T-helper 17 cell (primary cell): Measurements from ENCODE around the gene TBC1D22A. TPM values are rescaled to one million over a fixed set of nuclear protein-coding genes. Genes with fewer than 3 reads are reported as not detected.

Source experiments
- ATAC-seq: fragments of 150-1000 bp; cut with Tn5 transposase; 2 replicates; pipeline ENCODE4 v1.10.0; 2021; ENCODE audit warnings: mild to moderate bottlenecking, moderate library complexity
- DNase-seq, 3 donors: peaks; one replicate each; pipeline versions ENCODE4 v3.0.0 to v3.0.0-alpha.2; 2020 to 2021
- H3K9me3 ChIP-seq: one replicate; pipeline ENCODE4 v1.7.0; 2013; ENCODE audit warnings: low read length, mild to moderate bottlenecking; ENCODE audit not compliant: control insufficient read depth, poor library complexity, severe bottlenecking
- H3K27ac Mint-ChIP-seq: one replicate; pipeline ENCODE4 v1.8.0; 2022; ENCODE audit warnings: mild to moderate bottlenecking, moderate library complexity, mixed read lengths
- H3K27me3 Mint-ChIP-seq: one replicate; pipeline ENCODE4 v1.8.0; 2022; ENCODE audit warnings: mixed read lengths
- H3K36me3 Mint-ChIP-seq: one replicate; pipeline ENCODE4 v1.8.0; 2022; ENCODE audit warnings: low read depth, mixed read lengths
- H3K4me1 Mint-ChIP-seq: one replicate; pipeline ENCODE4 v1.8.0; 2022; ENCODE audit warnings: mild to moderate bottlenecking, mixed read lengths
- H3K4me3 Mint-ChIP-seq: one replicate; pipeline ENCODE4 v1.8.0; 2022; ENCODE audit warnings: mild to moderate bottlenecking, moderate library complexity, mixed read lengths
- total RNA-seq, 4 donors: library from RNA in 2 of 4; stranded (reverse) in 2 of 4; gene quantifications; one replicate each; pipeline ENCODE4 v1.2.3 and lab custom pipeline; 2022 to 2026

Gene TBC1D22A
- total RNA-seq, 2 donors from 2014 or later: 42.1 to 43.8 TPM

- Mint-ChIP-seq H3K4me3 (no peak overlapping the region), H3K4me1 (peaks cover 6% of the 10 kb centered on the region), H3K27me3 (no peaks in the 10 kb centered on the region), H3K36me3 (no peaks in the 10 kb centered on the region), H3K27ac (no peak overlapping the region)
- DNase-seq: no peak
- H3K9me3 ChIP-seq: no peaks in the 10 kb centered on the region
- no peak for ATAC-seq
Measured at GRCh38 chr22:47009304-47010101, 247.1 kb downstream of the TBC1D22A start.

GRCh38 chr22:47010211-47010610, 247.8 kb downstream of the TBC1D22A start:
- no peak overlapping the region for H3K4me3 Mint-ChIP-seq
- no peak for ATAC-seq
- no peaks in the 10 kb centered on the region for H3K36me3 Mint-ChIP-seq

DNA sequence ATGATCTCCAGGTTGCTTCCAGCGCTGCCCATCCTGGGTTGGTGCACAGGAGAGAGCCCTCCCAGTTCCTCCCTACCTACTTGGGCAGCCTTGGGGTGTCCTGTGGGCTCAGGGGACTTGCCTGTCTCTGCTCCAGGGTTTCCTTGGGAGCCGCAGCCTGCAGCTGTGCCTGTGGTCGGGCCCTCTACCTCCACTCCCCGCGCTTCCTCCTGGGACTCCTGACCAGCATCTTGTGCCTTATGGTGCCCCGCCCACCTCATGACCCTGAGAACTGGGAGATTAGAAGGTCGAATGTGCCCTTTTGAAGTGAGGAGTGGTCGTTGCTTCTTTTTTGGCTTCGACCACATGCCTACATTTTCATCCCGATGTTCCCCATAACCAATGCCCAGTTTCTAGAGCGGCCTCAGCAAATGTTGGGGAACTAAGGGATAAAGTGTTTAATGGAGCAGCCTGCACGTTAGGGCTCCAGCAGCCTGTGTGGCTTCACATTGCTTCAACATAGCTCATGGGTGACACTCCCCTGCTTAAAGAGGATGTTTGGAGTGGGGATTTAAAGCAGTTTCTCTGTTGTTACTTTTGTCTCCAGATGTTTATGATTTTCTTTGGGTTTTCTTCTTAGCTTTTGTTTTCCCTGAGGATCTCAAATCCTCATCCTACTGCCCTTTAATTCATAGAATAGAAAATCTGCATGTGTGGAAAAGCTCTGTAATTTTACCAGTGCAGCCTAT, 248.8 kb downstream of the TBC1D22A start:
- H3K27me3 Mint-ChIP-seq: no peaks in the 10 kb centered on the region
- DNase-seq: no peak
- H3K27ac Mint-ChIP-seq: no peak overlapping the region
- no peaks in the 10 kb centered on the region for H3K36me3 Mint-ChIP-seq
- no peaks in the 10 kb centered on the region for H3K9me3 ChIP-seq
- H3K4me3 Mint-ChIP-seq: no peak overlapping the region
- no peak for ATAC-seq
- H3K4me1 Mint-ChIP-seq: peaks cover 8% of the 10 kb centered on the region

More at GRCh38 chr22:47010211-47010610, 247.8 kb downstream of the TBC1D22A start:
- no peak for DNase-seq
- Mint-ChIP-seq H3K27me3 (no peaks in the 10 kb centered on the region), H3K4me1 (peaks cover 6% of the 10 kb centered on the region), H3K27ac (no peak overlapping the region)
- no peaks in the 10 kb centered on the region for H3K9me3 ChIP-seq

DNA sequence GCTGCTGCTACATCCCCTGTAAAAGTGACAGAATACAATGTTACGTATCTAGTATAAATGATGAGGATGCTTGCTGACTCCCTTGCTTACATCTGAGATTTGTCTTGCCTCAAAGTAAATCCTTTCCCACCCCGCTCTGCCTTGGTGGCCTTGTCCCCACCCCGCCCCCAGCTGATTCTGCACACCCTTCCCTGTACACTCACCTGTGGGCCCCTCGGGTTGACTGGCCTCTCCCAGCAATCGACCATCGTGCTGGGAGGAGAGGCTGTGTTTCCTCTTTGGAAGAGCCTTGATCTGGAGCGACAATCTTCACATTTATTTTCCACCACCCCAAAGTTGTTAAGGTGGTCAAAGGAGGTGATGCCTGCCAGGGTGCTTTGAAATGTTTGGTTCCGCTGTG, 249.4 kb downstream of the TBC1D22A start:
- H3K9me3 ChIP-seq: no peaks in the 10 kb centered on the region
- no peak for DNase-seq
- ATAC-seq: no peak
- no peaks in the 10 kb centered on the region for H3K36me3 Mint-ChIP-seq
- H3K4me1 Mint-ChIP-seq: peaks cover 8% of the 10 kb centered on the region
- H3K27me3 Mint-ChIP-seq: no peaks in the 10 kb centered on the region
- H3K27ac Mint-ChIP-seq: no peak overlapping the region
- H3K4me3 Mint-ChIP-seq: no peak overlapping the region

GRCh38 chr22:47012589-47013370, 250.3 kb downstream of the TBC1D22A start:
- DNase-seq (no peak), ATAC-seq (no peak)
- no peaks in the 10 kb centered on the region for H3K27me3 Mint-ChIP-seq
- no peak overlapping the region for H3K4me3 Mint-ChIP-seq
- H3K9me3 ChIP-seq: no peaks in the 10 kb centered on the region
- no peak overlapping the region for H3K27ac Mint-ChIP-seq
- H3K36me3 Mint-ChIP-seq: no peaks in the 10 kb centered on the region
- H3K4me1 Mint-ChIP-seq: peaks cover 10% of the 10 kb centered on the region

- no peak for ATAC-seq
- H3K4me3 Mint-ChIP-seq: no peak overlapping the region
- no peaks in the 10 kb centered on the region for H3K9me3 ChIP-seq
- peaks cover 13% of the 10 kb centered on the region for H3K4me1 Mint-ChIP-seq
- no peaks in the 10 kb centered on the region for H3K27me3 Mint-ChIP-seq
- H3K27ac Mint-ChIP-seq: no peak overlapping the region
- no peak for DNase-seq
- H3K36me3 Mint-ChIP-seq: no peaks in the 10 kb centered on the region
Measured at GRCh38 chr22:47013861-47014635, 251.6 kb downstream of the TBC1D22A start.

GRCh38 chr22:47014636-47015345, 252.3 kb downstream of the TBC1D22A start:
- Mint-ChIP-seq H3K27me3 (no peaks in the 10 kb centered on the region), H3K36me3 (no peaks in the 10 kb centered on the region), H3K27ac (no peak overlapping the region), H3K4me1 (peaks cover 13% of the 10 kb centered on the region), H3K4me3 (no peak overlapping the region)
- ATAC-seq (no peak), DNase-seq (no peak)
- H3K9me3 ChIP-seq: no peaks in the 10 kb centered on the region

GRCh38 chr22:47015589-47016178, 253.2 kb downstream of the TBC1D22A start:
- DNase-seq: no peak
- Mint-ChIP-seq H3K27me3 (no peaks in the 10 kb centered on the region), H3K4me1 (peaks cover 15% of the 10 kb centered on the region), H3K27ac (no peak overlapping the region), H3K4me3 (no peak overlapping the region), H3K36me3 (no peaks in the 10 kb centered on the region)
- H3K9me3 ChIP-seq: no peaks in the 10 kb centered on the region
- ATAC-seq: no peak

DNA sequence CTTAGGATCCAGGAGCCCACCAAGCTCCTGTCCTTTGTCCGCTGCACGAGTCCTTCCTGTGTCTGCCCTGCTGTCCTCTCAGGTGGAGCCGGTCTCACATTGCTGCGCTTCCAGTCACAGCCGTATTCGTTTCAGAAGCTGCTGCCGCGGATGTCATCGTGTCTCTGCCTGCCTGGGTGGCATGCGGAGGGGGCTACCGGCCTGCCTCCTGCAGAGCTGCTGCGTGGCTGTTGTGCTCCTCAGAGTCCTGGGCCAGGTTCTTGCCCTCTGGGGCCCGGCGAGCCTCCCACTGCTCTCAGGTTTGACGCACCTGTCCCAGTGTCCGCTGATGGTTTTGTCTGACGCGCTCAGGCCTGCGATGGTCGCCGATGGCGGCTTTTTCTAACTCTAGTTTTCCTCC, 254.2 kb downstream of the TBC1D22A start:
- DNase-seq (no peak), ATAC-seq (no peak)
- Mint-ChIP-seq H3K4me3 (no peak overlapping the region), H3K27ac (no peak overlapping the region), H3K4me1 (peaks cover 15% of the 10 kb centered on the region), H3K27me3 (no peaks in the 10 kb centered on the region), H3K36me3 (peaks cover 2% of the 10 kb centered on the region)
- no peaks in the 10 kb centered on the region for H3K9me3 ChIP-seq

DNA sequence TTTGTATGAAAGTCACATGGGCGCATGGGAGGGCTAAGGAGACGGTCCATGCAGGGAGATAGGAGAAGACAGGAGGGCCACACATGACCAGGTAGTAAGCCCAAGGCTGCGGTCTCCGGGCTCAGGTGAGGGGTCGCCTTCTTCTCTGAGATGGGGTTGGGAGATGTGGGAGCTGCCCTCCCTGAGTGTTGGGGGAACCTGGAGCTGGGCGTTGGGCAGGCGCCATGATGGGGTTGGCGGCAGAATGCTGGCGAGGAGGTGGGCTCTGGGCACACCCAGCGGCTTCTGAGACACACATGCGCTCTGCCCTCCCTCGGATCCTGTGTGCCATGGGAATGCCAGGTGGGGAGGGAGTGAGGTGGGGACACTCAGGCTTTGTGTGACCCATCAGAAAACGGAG, 254.8 kb downstream of the TBC1D22A start:
- Mint-ChIP-seq H3K4me1 (peaks cover 20% of the 10 kb centered on the region), H3K36me3 (peaks cover 2% of the 10 kb centered on the region), H3K27ac (no peak overlapping the region), H3K4me3 (no peak overlapping the region), H3K27me3 (no peaks in the 10 kb centered on the region)
- H3K9me3 ChIP-seq: no peaks in the 10 kb centered on the region
- DNase-seq (no peak), ATAC-seq (no peak)

DNA sequence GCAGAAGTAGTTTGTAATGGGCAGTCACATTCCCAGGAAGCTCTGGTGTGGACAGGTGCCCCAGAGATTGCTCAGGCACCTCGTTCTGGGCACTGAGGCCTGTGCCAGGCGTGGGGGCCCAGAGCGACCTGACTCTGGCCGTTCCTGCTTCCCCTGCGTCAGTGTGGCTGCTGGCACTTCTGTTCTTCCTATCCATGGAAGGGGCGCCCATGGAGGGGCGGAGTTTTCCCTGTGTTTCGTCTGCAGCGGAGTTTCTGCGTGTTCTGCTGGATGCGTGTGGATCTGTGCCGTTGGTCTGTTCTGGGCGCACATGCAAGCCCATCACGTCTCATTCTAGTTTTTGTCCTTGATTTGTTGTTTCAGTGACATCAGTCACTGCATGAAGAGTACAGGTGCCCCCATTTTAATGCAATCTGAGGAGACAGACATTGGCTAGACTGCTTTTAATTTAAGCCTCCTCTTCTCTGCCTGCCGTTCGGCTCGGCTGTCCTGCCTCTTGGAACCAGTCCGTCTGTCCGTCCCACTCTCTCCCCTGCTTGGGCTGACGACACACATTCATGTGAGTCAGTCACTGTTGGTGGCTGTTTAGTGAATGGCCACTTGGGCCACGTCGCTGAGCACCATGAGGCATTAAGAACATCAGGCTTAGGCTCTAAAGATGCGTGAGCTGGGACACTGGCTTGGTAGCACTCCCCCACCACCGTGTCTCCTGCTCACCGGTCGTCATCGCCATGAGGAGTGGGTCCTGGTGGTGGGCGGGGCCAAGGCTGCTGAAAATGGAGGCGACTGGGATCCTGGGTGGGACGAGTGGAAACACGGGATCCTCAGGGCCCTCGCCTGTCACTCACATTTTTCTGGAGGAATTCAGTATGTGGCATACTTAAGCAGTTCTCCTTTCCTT, 255.8 kb downstream of the TBC1D22A start:
- ATAC-seq (no peak), DNase-seq (no peak)
- no peak overlapping the region for H3K4me3 Mint-ChIP-seq
- H3K36me3 Mint-ChIP-seq: peaks cover 2% of the 10 kb centered on the region
- no peaks in the 10 kb centered on the region for H3K27me3 Mint-ChIP-seq
- H3K27ac Mint-ChIP-seq: no peak overlapping the region
- peaks cover 18% of the 10 kb centered on the region for H3K4me1 Mint-ChIP-seq
- H3K9me3 ChIP-seq: no peaks in the 10 kb centered on the region
